Measurements from ENCODE around the gene PPME1.

- TF ChIP-seq, protein P1, sequence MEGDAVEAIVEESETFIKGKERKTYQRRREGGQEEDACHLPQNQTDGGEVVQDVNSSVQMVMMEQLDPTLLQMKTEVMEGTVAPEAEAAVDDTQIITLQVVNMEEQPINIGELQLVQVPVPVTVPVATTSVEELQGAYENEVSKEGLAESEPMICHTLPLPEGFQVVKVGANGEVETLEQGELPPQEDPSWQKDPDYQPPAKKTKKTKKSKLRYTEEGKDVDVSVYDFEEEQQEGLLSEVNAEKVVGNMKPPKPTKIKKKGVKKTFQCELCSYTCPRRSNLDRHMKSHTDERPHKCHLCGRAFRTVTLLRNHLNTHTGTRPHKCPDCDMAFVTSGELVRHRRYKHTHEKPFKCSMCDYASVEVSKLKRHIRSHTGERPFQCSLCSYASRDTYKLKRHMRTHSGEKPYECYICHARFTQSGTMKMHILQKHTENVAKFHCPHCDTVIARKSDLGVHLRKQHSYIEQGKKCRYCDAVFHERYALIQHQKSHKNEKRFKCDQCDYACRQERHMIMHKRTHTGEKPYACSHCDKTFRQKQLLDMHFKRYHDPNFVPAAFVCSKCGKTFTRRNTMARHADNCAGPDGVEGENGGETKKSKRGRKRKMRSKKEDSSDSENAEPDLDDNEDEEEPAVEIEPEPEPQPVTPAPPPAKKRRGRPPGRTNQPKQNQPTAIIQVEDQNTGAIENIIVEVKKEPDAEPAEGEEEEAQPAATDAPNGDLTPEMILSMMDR (IDR thresholded peaks at IDR 0.05), result no peak
- no peak for TF ChIP-seq ZFX (IDR thresholded peaks at IDR 0.05; ENCODE audit: borderline replicate concordance)
Observed at GRCh38 chr11:74238243-74238642, 67.2 kb downstream of the PPME1 start.
